ENCODE measurements around the gene FIGN. TPM values are rescaled to one million over a fixed set of nuclear protein-coding genes. Genes with fewer than 3 reads are reported as not detected.

Gene FIGN
- polyA plus RNA-seq, 1 donor from 2014 or later: 0.71 TPM

- Histone ChIP-seq H3K36me3 (ENCODE audit: insufficient read depth, low read length) (no peaks in the 10 kb centered on the region), H3K27me3 (ENCODE audit: insufficient read depth, low read depth, low read length) (no peaks in the 10 kb centered on the region), H3K9ac (ENCODE audit: low read length) (no peak overlapping the region), H3K4me3 (ENCODE audit: low read length) (no peak overlapping the region), H3K9me2 (ENCODE audit: insufficient read depth, low read length) (no peaks in the 10 kb centered on the region), H3K4me2 (ENCODE audit: low read length) (no peak overlapping the region), H3K79me2 (replicated peaks; ENCODE audit: insufficient read depth, low read length) (no peaks in the 10 kb centered on the region), H3F3A (ENCODE audit: insufficient read depth, low read length, poor library complexity, severe bottlenecking) (no peaks in the 10 kb centered on the region), H3K9me3 (ENCODE audit: low read length) (no peaks in the 10 kb centered on the region), H3K27ac (ENCODE audit: low read length) (no peak overlapping the region), H2AFZ (ENCODE audit: low read depth, low read length) (no peak overlapping the region), H4K20me1 (ENCODE audit: insufficient read depth) (no peaks in the 10 kb centered on the region)
- TF ChIP-seq TAF1 (IDR thresholded peaks at IDR 0.05; ENCODE audit: low read depth): no peak
- no peak for TF ChIP-seq POLR2AphosphoS5 (IDR thresholded peaks at IDR 0.05)
- no peak for TF ChIP-seq SMC3 (conservative IDR thresholded peaks at IDR 0.05; ENCODE audit: poor library complexity)
- TF ChIP-seq RAD21 (conservative IDR thresholded peaks at IDR 0.05): no peak
- TF ChIP-seq EZH2 (IDR thresholded peaks at IDR 0.05; ENCODE audit: borderline replicate concordance, insufficient read depth, low read length, poor library complexity, severe bottlenecking): no peak
- no peak for TF ChIP-seq EP300 (conservative IDR thresholded peaks at IDR 0.05; ENCODE audit: poor library complexity, severe bottlenecking)
- no peak for TF ChIP-seq MXI1 (conservative IDR thresholded peaks at IDR 0.05; ENCODE audit: poor library complexity, severe bottlenecking)
- TF ChIP-seq, protein P1, sequence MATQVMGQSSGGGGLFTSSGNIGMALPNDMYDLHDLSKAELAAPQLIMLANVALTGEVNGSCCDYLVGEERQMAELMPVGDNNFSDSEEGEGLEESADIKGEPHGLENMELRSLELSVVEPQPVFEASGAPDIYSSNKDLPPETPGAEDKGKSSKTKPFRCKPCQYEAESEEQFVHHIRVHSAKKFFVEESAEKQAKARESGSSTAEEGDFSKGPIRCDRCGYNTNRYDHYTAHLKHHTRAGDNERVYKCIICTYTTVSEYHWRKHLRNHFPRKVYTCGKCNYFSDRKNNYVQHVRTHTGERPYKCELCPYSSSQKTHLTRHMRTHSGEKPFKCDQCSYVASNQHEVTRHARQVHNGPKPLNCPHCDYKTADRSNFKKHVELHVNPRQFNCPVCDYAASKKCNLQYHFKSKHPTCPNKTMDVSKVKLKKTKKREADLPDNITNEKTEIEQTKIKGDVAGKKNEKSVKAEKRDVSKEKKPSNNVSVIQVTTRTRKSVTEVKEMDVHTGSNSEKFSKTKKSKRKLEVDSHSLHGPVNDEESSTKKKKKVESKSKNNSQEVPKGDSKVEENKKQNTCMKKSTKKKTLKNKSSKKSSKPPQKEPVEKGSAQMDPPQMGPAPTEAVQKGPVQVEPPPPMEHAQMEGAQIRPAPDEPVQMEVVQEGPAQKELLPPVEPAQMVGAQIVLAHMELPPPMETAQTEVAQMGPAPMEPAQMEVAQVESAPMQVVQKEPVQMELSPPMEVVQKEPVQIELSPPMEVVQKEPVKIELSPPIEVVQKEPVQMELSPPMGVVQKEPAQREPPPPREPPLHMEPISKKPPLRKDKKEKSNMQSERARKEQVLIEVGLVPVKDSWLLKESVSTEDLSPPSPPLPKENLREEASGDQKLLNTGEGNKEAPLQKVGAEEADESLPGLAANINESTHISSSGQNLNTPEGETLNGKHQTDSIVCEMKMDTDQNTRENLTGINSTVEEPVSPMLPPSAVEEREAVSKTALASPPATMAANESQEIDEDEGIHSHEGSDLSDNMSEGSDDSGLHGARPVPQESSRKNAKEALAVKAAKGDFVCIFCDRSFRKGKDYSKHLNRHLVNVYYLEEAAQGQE (IDR thresholded peaks at IDR 0.05; ENCODE audit: borderline replicate concordance): no peak
- TF ChIP-seq CTCF (IDR thresholded peaks at IDR 0.05; ENCODE audit: poor library complexity, severe bottlenecking): no peak
These were observed 34.2 kb downstream of the FIGN start for GRCh38 chr2:163701399-163702195.

GRCh38 chr2:163698857-163699256 lies 37.0 kb downstream of the FIGN start:
- no peak overlapping the region for H3K4me2 ChIP-seq (ENCODE audit: low read length)
- H3F3A ChIP-seq (ENCODE audit: insufficient read depth, low read length, poor library complexity, severe bottlenecking): no peaks in the 10 kb centered on the region
- no peak overlapping the region for H3K9ac ChIP-seq (ENCODE audit: low read length)
- H3K4me3 ChIP-seq (ENCODE audit: low read length): no peak overlapping the region
- H4K20me1 ChIP-seq (ENCODE audit: insufficient read depth): no peaks in the 10 kb centered on the region
- H2AFZ ChIP-seq (ENCODE audit: low read depth, low read length): no peak overlapping the region
- H3K79me2 ChIP-seq (replicated peaks; ENCODE audit: insufficient read depth, low read length): no peaks in the 10 kb centered on the region
- no peaks in the 10 kb centered on the region for H3K9me2 ChIP-seq (ENCODE audit: insufficient read depth, low read length)
- H3K9me3 ChIP-seq (ENCODE audit: low read length): no peaks in the 10 kb centered on the region
- TF ChIP-seq POLR2AphosphoS5 (IDR thresholded peaks at IDR 0.05): no peak
- TF ChIP-seq, protein P1 (IDR thresholded peaks at IDR 0.05; ENCODE audit: borderline replicate concordance): no peak
- TF ChIP-seq MXI1 (conservative IDR thresholded peaks at IDR 0.05; ENCODE audit: poor library complexity, severe bottlenecking): no peak
- TF ChIP-seq RAD21 (conservative IDR thresholded peaks at IDR 0.05): no peak
- TF ChIP-seq EZH2 (IDR thresholded peaks at IDR 0.05; ENCODE audit: borderline replicate concordance, insufficient read depth, low read length, poor library complexity, severe bottlenecking): no peak
- TF ChIP-seq TAF1 (IDR thresholded peaks at IDR 0.05; ENCODE audit: low read depth): no peak
- TF ChIP-seq CTCF (IDR thresholded peaks at IDR 0.05; ENCODE audit: poor library complexity, severe bottlenecking): no peak
- no peak for TF ChIP-seq EP300 (conservative IDR thresholded peaks at IDR 0.05; ENCODE audit: poor library complexity, severe bottlenecking)
- no peak for TF ChIP-seq SMC3 (conservative IDR thresholded peaks at IDR 0.05; ENCODE audit: poor library complexity)
- H3K27me3 ChIP-seq (ENCODE audit: insufficient read depth, low read depth, low read length): no peaks in the 10 kb centered on the region
- no peaks in the 10 kb centered on the region for H3K36me3 ChIP-seq (ENCODE audit: insufficient read depth, low read length)
- no peak overlapping the region for H3K27ac ChIP-seq (ENCODE audit: low read length)
